CD4-positive, alpha-beta T cell (primary cell): ENCODE measurements around the gene BTBD2. TPM values are rescaled to one million over a fixed set of nuclear protein-coding genes. Genes with fewer than 3 reads are reported as not detected.

ENCODE experiments used
- ATAC-seq: fragments of 200-7000 bp; cut with Tn5 transposase; one replicate; pipeline ENCODE4 v1.10.0; 2022; ENCODE audit warnings: mild to moderate bottlenecking; ENCODE audit not compliant: poor library complexity
- CTCF ChIA-PET: fragments of 350-600 bp; sonication (Branson Sonifier 250); formaldehyde crosslinking; loops from one replicate; lab custom pipeline; 2021; ENCODE audit warnings: antibody characterized with exemption, inconsistent platforms; lab: Charles Lee
- POLR2A ChIA-PET: fragments of 350-600 bp; sonication (Branson Sonifier 250); formaldehyde crosslinking; loops from one replicate; lab custom pipeline; 2021; ENCODE audit warnings: antibody characterized with exemption, inconsistent platforms; lab: Charles Lee
- DNase-seq, 14 experiments: peaks; one replicate each; pipeline ENCODE4 v3.0.0-alpha.2; 2013 to 2020; ENCODE audit warnings: mixed read lengths in 2 of 14
- H3K27ac ChIP-seq, 2 donors: one replicate each; pipeline versions ENCODE4 v1.5.1 to v1.7.0; 2013; ENCODE audit warnings: low read length in 2 of 2, low read depth in 1 of 2, mild to moderate bottlenecking in 1 of 2
- H3K27me3 ChIP-seq, 2 experiments: 1 replicate in 1 of 2; 2 replicates in 1 of 2; pipeline versions ENCODE4 v1.6.1 to v1.7.0; 2013; ENCODE audit warnings: low read length in 2 of 2, control low read depth in 1 of 2, mild to moderate bottlenecking in 1 of 2, moderate library complexity in 1 of 2; ENCODE audit not compliant: insufficient read depth in 2 of 2, control insufficient read depth in 1 of 2
- H3K36me3 ChIP-seq: one replicate; pipeline ENCODE4 v1.6.1; 2013; ENCODE audit warnings: low read length, control low read depth; ENCODE audit not compliant: insufficient read depth
- H3K4me1 ChIP-seq: one replicate; pipeline ENCODE4 v1.6.1; 2013; ENCODE audit warnings: low read length, control low read depth; ENCODE audit not compliant: insufficient read depth
- H3K4me3 ChIP-seq: one replicate; pipeline ENCODE4 v1.5.1; 2013; ENCODE audit warnings: mild to moderate bottlenecking, low read length, moderate library complexity
- H3K9me3 ChIP-seq, 2 experiments: 1 replicate in 1 of 2; 2 replicates in 1 of 2; pipeline versions ENCODE4 v1.6.1 to v1.7.0; 2013; ENCODE audit warnings: low read length in 2 of 2, mild to moderate bottlenecking in 2 of 2, control low read depth in 1 of 2, moderate library complexity in 1 of 2; ENCODE audit not compliant: control insufficient read depth in 1 of 2, insufficient read depth in 1 of 2
- H3K27ac Mint-ChIP-seq: one replicate; pipeline ENCODE4 v1.8.0; 2020; ENCODE audit warnings: mixed read lengths
- H3K27me3 Mint-ChIP-seq: one replicate; pipeline ENCODE4 v1.8.0; 2021; ENCODE audit warnings: mixed read lengths
- H3K36me3 Mint-ChIP-seq: one replicate; pipeline ENCODE4 v1.8.0; 2021; ENCODE audit warnings: low read depth, mixed read lengths
- H3K4me1 Mint-ChIP-seq: one replicate; pipeline ENCODE4 v1.8.0; 2021; ENCODE audit warnings: low read depth, mixed read lengths
- H3K4me3 Mint-ChIP-seq: one replicate; pipeline ENCODE4 v1.8.0; 2020; ENCODE audit warnings: mild to moderate bottlenecking, mixed read lengths
- H3K9me3 Mint-ChIP-seq: one replicate; pipeline ENCODE4 v1.8.0; 2020; ENCODE audit warnings: mixed read lengths
- CTCF ChIP-seq: fragments of 200-600 bp; IDR thresholded peaks from one replicate; pipeline ENCODE4 v1.8.0; 2022; ENCODE audit warnings: antibody characterized with exemption, mild to moderate bottlenecking
- intact Hi-C, 2 experiments: fragments of 100-400 bp; cut with DNase I in 1 of 2; cut with micrococcal nuclease in 1 of 2; formaldehyde crosslinking; loops; one replicate each; pipeline versions ENCODE4 v1.15.1 to v1.9.0; 2023 to 2025; cut with DNase I, micrococcal nuclease
- total RNA-seq, 174 experiments: library from RNA in 2 of 174; stranded (reverse) in 2 of 174; gene quantifications; one replicate each; pipeline ENCODE4 v1.2.3 and lab custom pipeline; 2021 to 2026

Gene BTBD2
- total RNA-seq, 2 experiments from 2014 or later = 44.4 to 44.9 TPM

GRCh38 chr19:2059422-2060201 lies 44.1 kb upstream of the BTBD2 start:
- H3K27ac ChIP-seq = peak overlapping the region; percentile 95 to 97
- no peaks in the 10 kb centered on the region for H3K9me3 ChIP-seq
- H3K36me3 ChIP-seq = no peaks in the 10 kb centered on the region
- H3K27ac Mint-ChIP-seq = peak overlapping the region; percentile 98
- intact Hi-C loops = no loop called here
- peaks cover 87% of the 10 kb centered on the region for H3K4me1 ChIP-seq
- H3K4me3 ChIP-seq = no peak overlapping the region
- no peak for ATAC-seq
- CTCF ChIA-PET = no interaction called here
- no peaks in the 10 kb centered on the region for H3K27me3 Mint-ChIP-seq
- H3K4me1 Mint-ChIP-seq = peaks cover 54% of the 10 kb centered on the region
- DNase-seq = no peak
- H3K36me3 Mint-ChIP-seq = peaks cover 4% of the 10 kb centered on the region
- peak overlapping the region; percentile 95 for H3K4me3 Mint-ChIP-seq
- POLR2A ChIA-PET = interaction anchor here (0.9 to 2.1 kb wide), 2 partner anchors 10 to 13 kb away, joined by 4 to 6 read pairs; no protein-coding TSS in a partner anchor
- no peak for TF ChIP-seq CTCF
- H3K27me3 ChIP-seq = no peaks in the 10 kb centered on the region
- no peaks in the 10 kb centered on the region for H3K9me3 Mint-ChIP-seq

GRCh38 chr19:2058570-2059421 lies 43.3 kb upstream of the BTBD2 start:
- Mint-ChIP-seq H3K27me3 (no peaks in the 10 kb centered on the region), H3K4me3 (peak overlapping the region; percentile 67), H3K27ac (peak overlapping the region; percentile 84), H3K36me3 (peaks cover 4% of the 10 kb centered on the region), H3K4me1 (peaks cover 55% of the 10 kb centered on the region), H3K9me3 (no peaks in the 10 kb centered on the region)
- ChIA-PET POLR2A (interaction anchor here (0.9 to 1.5 kb wide), 4 partner anchors 12 to 29 kb away, joined by 3 to 4 read pairs (median 4); no protein-coding TSS in a partner anchor), CTCF (interaction anchor here (0.6 to 1.1 kb wide), 2 partner anchors 17 to 37 kb away, joined by 3 to 4 read pairs; no protein-coding TSS in a partner anchor)
- no peak for ATAC-seq
- H3K9me3 ChIP-seq = no peaks in the 10 kb centered on the region
- H3K27ac ChIP-seq = peak overlapping the region; percentile 83 to 97
- no peak for DNase-seq
- no peaks in the 10 kb centered on the region for H3K36me3 ChIP-seq
- H3K4me1 ChIP-seq = peaks cover 84% of the 10 kb centered on the region
- H3K4me3 ChIP-seq = no peak overlapping the region
- intact Hi-C loops = no loop called here
- no peak for TF ChIP-seq CTCF
- H3K27me3 ChIP-seq = no peaks in the 10 kb centered on the region
